ENCODE measurements around the gene ZNF48.

Gene ZNF48

DNA sequence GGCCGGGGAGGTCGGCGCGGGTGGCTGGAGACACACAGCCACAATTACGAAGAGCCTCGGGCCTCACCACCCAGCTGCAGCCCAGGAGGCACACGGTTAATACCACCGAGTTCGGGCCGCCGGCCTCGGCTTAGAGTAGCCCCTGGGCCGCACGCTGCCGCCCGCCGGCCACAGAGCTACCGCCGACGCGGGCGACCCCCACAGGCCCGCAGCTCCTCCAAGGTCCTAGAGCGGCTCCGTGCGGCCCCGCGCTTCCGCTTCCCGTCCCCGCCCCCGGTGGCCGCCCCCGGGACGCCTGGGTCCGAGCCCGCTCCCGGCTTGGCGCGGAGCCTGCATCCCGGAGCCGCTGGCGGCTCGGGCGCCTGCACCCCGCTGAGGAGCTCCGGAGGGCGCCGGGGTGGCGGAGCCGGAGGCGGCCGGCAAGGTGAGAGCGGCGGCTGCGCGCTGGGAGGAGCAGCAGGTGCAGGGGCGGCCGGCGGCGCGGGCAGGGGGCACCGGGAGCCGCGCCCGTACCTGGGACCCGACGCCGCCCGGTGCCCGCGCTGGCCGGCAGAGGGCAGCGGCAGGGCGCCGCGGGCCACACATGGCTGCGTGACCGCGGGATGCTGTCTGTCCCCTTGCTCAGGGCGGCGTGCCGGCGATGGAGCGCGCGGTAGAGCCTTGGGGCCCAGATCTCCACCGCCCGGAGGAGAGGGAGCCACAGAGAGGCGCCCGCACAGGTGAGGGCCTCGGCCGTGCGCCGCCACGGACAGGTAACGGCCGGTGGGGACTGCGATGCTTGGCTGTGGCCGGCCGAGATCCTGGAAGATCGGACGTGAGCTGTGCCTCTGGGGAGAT, at the start of gene ZNF48:
Gene ZNF48 (plus strand): TSS at position 266 of the 837 bp plus-strand sequence. CDS start 375 bp downstream, at position 641.
- DNase-seq: peak; percentile 51

DNA sequence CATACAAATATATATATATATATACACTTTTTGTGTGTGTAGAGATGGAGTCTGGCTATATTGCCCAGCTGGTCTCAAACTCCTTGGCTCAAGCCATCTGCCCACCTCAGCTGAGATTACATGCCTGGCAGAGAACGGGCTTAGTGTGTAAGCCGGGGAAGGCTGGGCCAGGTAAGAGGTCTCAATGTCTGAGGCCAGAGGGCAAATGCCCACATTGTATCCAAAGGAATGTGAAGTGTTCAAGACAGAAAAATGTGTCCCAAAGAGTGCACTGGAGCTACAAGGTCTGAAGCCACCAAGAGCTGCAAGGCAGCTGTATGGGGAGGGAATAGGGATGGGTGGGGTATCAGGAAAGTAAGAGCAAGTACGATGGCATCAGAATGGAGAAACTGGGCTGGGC, 48.9 kb upstream of the ZNF48 start:
- no peak for DNase-seq

DNA sequence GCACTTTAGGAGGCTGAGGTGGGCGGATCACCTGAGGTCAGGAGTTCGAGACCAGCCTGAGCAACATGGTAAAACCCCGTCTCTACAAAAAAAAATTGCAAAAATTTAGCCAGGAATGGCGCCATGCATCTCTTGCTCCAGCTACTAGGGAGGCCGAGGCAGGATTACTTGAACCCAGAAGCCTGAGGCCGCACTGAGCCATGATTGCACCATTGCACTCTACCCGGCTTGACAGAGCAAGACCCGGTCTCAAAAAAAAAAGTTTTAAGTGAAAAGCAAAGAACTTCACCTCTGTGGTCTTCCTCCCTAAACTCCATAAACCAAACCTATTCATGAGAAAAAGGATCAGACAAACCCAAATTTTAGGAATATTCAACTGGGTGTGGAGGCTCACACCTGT, 47.1 kb upstream of the ZNF48 start:
- DNase-seq: no peak

DNA sequence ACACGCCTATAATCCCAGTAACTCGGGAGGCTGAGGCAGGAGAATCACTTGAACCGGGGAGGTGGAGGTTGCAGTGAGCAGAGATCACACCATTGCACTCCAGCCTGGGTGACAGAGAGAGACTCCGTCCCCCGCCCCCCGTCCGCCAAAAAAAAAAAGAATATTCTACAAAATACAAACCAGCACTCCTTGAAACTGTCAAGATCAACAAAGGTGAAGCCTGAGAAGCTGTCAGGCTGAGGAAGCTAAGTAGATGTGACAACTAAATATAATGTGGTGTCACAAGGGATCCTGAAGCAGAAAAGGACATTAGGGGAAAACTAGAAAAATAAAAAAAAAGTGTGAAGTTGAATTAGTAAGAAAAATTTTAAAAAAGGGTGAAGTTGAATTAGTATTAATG, 46.3 kb upstream of the ZNF48 start:
- DNase-seq: no peak

DNA sequence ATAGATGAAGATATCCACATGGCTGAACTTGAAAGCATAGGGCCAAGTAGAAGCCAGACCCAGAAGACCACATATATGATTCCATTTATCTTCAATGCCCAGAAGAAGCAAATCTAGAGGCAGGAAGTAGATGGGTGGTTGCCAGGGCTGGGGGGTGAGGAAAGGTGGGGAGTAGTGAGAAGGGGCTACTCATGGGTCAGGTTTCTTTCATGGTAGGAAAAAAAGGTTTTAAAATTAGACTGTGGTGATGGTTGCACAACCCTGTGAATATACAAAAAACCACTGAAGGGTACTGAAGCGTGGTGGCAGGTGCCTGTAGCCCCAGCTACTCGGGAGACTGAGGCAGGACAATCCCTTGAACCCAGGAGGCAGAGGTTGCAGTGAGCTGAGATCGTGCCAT, 45.5 kb upstream of the ZNF48 start:
- DNase-seq: no peak

DNA sequence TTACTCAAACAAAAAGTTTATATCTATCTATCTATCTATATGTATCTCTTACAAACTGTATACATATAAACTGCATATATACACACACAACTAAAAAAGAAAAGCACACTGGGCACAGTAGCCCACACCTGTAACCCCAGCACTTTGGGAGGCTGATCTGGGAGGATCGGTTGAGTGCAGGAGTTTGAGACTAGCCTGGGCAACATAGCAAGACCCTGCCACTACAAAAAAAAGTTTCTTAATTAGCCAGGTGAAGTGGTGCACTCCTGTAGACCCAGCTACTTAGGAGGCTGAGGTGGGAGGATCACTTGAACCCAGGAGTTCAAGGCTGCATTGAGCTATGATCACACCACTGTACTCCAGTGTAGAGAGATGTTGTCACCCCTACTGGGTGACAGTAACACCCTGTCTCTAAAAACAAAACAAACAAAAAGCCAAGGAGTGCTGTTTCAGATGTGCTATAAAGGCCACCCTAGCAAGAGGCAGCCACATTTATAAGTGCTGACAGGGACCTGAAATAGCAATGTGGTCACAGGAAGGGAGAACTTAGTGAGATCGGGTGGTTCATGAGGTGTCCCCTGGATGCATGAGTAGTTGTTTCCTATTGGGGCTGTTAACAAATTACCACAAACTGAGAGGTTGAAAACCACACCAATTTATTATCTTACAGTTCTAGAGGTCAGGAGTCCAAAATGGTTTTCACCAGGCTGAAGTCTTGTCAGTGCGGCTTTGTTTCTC, 44.9 kb upstream of the ZNF48 start:
- DNase-seq: peak; percentile 76

DNA sequence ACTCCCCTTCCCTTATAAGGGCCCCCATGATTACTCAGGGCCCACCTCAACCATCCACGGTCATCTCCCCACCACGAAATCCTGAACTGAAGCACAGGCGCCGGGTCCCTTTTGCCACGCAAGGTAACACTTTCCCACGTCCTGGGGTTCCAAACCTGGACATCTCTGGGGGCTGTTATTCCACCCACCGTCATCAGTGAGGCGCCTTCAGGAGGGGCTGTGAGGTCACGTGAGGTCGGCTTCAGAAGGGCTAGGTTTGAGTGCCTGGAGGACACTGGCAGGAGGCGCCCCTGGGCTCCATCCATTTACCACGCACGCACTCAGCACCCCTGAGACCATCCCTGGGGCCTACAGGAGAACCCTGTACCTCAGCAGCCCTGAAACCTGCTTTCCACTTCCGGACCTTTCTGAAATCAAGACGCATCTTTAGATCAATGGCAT, 44.2 kb upstream of the ZNF48 start:
- no peak for DNase-seq

DNA sequence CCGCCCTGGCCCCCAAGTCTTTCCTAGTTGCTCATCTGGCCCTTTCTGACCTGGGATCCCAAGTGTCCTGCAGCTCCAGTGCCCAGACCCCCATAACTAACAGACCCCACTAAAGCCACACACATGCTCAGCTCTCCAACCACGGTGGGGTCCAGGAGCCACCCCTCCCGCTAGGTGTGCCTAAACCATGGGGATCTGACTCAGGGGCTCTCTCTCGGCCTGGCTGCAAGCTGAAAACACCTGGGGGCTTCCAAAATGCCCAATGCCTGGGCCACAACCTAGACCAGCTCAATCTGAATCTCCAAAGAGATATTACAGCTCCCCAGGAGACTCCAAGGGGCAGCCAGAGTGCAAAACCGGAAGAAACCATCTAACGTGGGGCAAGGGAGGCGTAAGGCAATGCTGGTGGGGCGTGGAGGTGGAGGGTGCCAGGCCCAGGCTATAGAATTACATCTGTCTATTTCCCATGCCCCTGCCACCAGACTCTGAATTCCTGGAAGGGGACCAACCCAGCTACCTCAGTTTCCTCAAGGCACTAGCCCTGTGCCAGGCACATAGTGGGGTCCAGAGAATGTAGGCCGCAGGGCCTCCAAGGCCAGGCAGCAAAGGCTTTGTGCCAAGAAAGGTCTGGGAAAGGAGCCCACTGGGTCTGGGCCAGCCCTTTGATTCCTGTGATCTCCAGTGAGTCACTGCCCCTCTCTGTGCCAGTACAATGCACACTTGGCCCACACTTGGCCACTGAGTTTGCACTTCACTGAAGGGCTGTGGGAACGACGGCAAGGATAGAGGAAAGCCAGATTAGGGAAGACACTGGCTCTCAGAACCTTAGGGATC, 43.4 kb upstream of the ZNF48 start:
- DNase-seq: no peak

DNA sequence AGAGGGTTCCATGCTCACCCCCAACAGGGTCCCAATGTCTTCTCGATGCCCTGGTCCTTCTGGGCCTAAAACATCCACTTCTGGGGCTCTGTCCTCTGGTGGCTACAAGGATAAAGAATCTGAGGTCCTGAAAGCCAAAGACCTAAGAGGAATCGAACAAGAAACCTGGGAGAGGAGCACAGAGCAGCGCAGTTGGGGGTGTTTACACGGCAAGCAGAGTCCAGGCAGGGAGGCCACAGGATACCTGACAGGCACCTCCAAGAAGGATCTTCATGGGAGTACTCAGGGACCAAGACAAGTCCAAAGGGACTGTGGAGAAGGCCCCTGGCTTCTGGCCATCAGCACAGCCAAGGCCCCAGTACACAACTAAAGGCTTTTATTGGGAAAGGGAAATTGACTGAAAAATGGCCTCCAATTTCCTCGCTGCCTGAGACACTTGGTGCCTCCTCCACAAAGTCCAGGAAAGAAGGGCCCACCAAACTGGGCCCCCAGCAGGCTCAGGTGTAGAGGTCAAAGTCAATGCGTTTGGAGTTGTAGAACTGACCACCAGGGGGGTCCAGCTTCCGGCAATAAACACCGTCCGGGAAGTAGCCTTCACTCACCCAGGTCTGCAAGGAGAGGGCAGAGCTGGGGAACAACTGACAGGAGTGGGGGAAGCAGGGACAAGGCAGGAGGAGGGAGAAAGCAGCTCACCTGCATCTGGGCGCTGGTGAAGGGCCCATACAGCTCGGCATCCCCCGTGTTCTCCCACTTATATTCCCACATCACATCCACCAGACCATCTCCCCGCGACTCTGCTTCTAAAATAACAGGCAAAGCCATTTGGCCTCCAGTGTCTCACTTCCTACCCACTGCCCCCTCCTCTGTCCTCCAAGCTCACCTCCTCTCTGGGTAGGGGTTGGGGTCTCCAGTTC, 42.5 kb upstream of the ZNF48 start:
- no peak for DNase-seq

DNA sequence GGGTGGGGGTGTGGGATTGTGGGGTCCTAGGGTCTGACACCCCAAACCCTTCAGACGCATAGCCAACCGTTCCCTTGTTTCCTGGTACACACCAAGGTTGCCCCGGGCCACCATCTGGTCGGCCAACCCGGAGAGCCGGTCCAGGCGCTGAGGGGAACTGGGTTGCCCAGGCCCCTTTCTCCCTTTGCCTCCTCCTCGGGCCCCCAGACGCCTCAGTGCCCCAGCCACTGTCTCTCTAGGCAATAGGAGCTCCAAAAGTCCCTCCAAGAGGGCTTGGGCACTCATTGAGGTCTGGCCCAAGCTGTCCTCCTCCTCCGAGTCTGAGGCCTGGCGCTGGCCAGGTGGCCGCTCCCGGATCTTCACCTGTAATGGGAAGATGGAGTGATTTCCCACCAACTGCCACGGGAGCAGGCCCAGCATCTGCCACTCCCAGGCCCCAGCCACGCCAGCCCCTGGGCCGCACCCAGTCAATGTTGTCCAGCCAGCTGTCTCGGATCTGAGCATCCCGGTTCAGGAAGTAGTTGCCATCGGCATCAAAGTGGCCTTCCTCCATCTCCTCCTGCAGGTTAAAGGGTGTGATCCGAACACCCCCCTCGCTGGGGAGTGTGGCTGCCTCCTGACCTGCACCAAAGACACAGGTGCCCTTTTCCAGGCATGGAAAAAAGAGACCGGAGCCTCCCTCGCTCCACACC, 41.6 kb upstream of the ZNF48 start:
- DNase-seq: no peak

DNA sequence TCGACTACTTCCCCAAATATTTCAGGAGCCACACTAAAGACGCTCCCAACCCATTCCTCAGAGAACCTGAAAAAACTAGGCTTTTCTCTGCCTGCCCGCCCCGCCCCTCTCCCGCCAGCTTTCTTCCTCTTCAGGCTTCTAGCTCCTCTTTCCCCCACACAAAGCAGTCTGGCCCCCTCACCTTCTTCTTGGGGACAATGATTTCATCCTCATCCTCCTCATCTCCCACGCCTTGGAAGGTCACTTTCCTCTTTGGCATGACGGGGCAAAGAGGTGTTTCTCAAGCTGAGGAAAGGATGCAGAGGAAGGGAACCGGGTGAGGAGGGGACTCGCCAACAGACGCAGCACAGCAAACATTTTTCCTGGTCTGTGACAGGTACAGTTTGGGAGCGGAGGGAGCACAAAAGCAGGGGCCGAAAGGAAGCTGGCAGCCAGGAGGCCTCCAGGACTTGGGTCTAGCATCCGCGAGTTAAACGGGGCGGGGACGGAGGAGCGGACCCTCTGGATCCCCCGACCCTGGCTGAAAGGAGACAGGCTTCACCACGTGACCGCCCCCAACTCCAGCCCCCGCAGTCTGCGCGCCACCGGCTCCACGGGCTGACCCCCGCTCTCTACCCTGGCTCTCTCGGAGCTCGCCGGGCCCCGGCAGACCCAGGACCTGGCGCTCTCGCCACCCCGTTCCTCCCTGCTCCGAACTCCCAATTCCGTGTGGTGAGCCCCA, 40.6 kb upstream of the ZNF48 start:
- DNase-seq: no peak

DNA sequence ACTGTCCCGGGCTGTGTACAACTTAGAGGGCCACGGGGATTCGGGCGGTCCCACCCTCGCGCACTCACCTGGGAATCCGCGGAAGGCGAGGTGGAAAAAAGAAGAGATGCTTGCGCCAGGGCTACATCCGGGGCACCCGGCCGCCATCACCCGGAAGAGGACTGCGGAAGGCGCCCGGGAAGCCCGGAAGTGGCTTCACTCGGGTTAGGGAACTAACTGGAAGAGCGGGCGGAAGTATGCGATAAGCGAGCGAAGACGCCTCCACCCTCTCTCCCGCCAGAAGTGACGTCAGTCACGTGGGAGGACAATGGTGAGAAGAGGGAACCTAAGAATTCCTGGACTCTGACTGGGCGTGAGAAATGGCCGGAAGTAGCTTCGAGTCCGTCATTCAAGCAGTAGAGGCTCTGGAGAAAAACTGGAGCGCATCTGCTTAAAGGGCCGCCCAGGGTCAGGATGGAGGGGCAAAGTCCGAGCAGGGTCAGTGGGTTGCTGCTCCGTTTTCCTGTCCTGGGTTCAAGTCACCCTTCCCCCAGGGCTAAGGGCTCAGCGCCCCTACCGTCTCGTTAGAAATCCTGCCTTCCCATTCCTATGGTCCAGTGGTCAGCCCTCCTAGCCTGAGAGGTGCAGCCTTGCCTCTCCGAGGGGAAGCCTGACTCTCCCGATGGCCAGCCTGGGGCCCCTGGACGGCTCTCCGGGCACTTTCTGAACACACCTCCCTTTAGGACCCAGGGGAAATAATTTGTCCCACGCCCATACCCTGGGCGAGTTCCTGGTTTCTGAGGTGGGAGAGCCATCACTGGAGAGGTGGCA, 39.9 kb upstream of the ZNF48 start, which contains the start of gene CD2BP2:
Gene CD2BP2 (minus strand): TSS at position 165 of the 810 bp plus-strand sequence. CDS start 627 bp downstream, outside the sequence.
- DNase-seq: peak; percentile 96

DNA sequence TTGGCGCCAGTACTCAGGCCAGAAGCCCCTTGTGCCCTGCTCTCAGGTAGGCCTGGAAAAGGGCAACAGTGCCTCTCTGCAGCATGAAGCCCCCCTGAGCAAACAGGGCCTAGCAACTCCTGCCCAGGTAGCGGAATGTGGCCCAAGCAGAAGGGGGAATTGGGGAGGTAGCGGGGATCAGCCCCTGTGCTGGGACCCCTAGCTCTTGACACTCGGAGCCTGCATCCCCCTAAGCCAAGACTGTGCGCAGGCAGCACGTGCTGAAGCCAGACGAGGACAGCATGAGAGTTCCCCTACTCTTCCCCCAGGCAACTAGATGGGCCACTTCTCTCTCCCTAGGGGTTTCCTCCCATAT, 39.3 kb upstream of the ZNF48 start:
- no peak for DNase-seq

DNA sequence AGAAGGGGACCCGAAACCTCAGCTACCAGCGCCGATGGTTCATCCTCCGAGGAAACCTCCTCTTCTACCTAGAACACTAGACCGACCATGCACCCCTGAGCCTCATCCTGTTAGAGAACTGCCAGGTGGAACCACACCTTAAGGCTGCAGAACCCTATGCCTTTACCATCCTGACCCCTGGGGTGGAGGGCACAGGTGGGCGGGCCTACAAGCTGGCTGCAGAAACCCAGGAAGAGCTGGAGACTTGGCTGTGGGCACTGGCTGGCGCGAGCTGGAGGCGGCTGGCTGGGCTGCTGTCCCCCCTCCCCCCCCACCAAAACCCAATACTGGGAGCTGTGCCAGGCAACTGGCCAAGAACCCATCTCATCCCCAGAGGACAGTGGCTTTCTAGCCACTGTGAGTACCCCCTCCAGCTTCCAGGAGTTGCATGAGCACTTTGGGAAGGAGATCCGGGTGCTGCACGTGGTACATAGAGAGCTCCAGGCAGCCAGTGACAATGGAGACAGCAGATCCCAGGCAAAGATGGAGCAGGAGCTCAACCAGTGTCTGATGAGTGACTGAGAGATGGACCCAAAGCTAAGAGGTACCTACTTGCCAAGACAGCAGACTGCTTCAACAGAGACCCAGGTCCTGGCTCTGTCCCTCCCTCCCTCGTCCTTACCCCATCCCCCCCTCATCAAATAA, 38.7 kb upstream of the ZNF48 start:
- DNase-seq: no peak

DNA sequence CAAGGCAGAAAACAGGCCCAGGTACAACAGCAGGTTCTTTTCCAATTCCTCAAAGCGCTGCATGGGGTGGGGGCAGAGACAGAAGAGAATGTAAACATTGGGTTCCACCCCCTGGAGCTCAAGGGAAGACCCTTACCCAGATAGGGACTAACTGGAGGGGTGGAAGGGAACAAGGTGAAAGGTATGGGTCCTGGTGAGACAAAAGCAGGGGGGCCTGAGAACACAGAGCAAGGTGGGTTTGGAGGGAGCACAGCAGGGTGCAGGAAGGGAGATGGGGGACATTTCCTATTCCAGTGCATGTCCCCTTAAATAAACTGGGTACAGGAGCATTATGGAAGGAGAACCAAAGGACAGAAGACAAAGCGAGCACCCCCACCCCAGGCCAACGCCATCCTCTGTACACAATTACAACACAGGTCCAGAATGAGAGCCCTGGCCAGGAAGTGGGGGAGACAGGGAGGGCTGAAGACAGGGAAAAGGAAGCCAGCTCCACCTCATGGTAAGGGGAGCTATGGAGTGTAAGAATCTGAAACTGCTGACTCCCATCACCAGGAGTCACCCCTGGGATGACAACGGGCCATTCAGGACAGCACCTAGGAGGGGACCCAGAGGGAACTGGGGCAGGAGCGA, 38.0 kb upstream of the ZNF48 start:
- no peak for DNase-seq

DNA sequence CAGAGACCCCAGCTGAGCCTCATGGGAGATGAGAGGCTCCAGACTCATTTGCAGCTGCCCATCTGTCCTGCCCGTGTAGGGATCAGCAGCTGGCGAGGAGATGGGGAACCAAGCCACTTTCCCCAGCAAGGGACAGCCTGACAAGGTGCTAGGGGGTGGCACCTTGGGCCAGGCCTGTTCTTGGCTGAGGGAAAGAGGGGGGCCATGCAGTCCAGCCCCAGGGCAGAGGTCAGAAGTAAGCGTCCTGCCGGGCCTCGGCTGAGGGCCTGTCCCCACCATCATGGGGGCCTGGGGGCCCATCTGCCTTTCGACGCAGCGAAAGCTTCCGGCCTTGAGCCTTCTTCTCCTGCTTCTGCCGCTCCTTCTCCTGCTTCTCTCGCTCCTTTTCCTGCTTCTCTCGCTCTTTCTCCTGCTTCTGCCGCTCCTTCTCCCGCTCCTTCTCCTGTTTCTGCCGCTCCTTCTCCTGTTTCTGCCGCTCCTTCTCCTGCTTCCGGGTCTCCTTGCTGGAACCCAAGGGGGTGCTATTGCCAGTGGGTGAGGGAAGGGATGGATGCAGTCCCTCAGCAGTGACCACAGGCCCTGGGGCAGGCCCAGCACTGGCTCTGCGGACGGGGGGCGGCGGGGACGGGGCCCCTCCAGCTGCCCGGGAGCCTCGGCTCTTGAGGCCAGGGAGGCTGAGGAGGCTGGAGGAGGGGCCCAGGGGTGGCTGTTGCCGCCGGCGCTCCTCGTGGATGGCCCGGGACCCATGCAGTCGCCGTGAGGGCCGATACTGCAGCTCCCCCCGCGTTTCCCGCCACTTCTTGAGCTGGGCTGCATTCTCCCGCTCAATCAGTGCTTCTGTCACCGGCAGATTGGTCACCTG, 37.3 kb upstream of the ZNF48 start:
- no peak for DNase-seq

DNA sequence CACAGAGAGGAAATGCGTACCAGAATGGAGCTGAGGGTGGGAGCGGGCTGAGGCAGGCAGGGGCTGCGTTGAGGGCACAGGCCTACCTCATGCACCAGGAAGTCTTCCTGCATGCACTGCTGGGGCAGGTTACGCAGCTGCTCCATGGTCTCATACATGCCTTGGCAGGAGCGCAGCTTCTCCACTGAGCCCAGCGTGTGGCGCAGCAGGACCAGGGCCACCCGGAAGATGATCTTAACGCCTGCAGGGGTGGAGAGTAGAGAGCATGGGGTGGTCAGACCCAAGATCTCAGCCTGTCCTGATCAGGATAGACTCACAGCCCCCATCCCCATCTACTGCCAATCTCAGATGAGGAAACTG, 36.7 kb upstream of the ZNF48 start:
- no peak for DNase-seq

Data from activated CD4-positive, alpha-beta T cell treated with anti-CD3 and anti-CD28 coated beads, Interleukin-2, amount 50 U/mL, for 16 hours (primary cell).